AG08396 (cell line): ENCODE data around the gene USHBP1.

Experiments used
- DNase-seq: peaks from one replicate; pipeline ENCODE4 v3.0.0; 2012; ENCODE audit warnings: low spot score, mixed read lengths

The USHBP1 gene, protein sequence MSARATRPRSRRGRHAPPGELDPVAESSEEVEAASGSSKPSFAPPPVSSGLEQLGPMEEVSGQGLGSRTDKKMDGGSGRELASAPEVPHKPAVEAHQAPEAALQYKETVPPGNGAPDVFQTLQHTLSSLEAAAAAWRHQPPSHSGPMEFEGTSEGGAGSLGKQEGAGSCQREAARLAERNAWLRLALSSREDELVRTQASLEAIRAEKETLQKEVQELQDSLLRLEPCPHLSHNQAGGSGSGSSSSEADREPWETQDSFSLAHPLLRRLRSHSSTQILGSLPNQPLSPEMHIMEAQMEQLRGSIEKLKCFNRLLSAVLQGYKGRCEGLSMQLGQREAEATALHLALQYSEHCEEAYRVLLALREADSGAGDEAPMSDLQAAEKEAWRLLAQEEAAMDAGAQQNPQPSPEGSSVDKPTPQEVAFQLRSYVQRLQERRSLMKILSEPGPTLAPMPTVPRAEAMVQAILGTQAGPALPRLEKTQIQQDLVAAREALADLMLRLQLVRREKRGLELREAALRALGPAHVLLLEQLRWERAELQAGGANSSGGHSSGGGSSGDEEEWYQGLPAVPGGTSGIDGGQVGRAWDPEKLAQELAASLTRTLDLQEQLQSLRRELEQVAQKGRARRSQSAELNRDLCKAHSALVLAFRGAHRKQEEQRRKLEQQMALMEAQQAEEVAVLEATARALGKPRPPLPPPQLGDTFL

GRCh38 chr19:17264641-17264979 lies at the start of gene USHBP1:
Gene USHBP1, minus strand, starts transcription at chr19:17264745. Its CDS starts 446 bp downstream, at chr19:17264299.
- no peak for DNase-seq

DNA sequence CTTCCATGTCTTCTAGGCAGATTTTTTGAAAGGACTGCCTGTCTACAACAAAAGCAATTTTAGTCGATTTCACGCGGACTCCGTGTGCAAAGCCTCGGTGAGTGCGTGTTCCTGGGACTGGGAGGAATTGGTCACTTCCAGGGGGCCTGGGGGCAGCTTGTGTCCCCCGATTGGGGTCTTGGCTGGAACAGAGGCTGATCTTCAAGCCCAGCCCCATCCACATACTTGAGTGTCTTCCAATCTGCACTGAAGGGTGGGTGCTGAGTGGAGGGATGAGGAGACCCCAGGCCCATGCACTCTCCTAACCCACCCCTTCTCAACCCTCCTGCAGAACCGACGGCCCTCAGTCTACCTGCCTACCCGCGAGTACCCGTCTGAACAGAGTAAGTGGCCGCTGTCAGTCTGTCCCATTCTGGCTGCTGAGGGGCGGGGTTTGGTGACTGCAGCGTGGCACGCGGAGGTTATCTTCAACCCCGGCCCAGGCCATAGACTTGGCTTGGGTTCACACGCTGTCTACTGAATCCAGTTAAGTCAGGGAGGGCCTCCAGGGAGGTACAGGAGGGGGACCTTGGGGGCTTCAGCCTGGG lies 49.6 kb upstream of the USHBP1 start:
- DNase-seq: no peak

DNA sequence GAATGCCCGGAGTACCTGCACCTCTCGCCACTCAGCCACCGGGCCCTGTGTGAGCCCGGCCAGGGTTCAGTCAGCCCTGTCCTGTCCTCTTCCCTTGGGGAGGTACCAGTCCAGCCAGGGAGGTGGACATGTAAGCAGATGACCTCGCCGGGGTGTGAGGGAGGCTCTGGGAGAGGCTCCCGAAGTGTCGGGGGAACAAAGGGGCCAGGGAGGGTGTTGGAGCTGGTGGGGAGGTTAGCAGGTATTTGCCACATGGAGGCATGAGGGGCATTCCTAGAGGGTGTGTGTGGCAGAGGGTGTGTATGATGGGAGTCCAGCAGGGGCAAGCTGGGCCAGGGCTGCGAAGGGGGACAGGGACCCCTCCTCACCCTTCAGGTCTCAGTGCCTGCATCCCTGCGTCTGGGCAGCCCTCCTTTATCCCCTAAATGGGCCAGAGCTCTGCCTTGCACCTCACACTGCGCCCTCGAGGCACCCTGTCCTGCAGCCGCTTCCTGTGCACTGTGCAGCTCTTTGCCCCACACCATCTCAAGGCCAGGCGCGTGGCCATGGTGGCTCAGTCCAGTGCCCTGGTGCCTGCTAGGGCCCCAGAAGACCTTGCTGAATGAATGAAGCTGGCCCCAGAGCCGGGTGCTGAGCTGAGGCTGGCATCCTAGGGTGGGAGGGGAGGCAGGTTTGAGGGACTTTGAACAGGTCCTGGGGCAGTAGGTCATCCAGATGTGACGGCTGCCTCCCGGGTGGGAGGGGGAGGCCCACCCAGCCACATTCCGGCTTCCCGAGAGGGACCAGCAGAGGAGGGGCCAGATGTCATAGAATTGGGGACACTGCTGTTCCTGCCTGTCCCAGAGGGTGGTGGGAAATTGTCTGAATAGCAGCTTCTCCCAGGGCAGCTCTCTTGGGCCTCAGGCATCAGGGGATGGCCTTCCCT lies 47.9 kb upstream of the USHBP1 start:
- DNase-seq: no peak

DNA sequence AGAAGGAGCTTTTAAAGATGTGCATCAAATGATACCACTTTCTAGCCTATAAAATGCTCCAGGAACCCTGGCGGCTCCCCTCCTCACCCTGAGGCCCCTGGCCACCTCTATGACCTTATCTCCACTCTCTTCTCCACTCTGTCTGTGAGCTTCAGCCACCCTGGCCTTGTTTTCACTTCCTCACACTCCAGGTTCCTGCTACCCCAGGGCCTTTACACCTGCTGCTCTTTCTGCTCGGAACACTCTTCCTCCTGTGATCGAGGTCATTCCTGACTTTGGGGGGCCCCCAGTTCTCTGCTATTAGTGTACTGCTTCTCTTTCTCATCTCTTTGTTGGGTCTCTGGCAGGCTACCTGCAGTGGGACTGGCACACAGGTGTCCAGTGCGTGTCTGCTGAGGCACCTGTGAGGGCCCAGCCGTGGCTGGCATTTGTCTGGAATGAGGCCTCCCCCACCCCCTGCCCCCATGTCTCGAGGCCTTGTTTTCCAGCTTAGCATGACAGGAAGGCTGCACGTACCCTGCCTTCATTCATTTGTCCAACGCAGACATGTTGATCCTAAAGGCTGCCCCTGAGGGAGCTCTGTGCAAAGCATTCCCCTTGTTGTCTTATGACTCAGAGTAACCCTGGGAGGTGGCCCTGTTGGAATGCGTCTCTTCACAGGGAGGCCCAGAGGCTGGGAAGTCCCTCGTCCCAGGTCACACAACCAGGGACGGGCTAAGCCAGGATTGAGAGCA lies 47.1 kb upstream of the USHBP1 start:
- no peak for DNase-seq

- DNase-seq: no peak
Measured at GRCh38 chr19:17309965-17310461, 45.5 kb upstream of the USHBP1 start.

GRCh38 chr19:17309198-17309964 lies 44.8 kb upstream of the USHBP1 start, which contains the start of gene DDA1:
Gene DDA1, plus strand, starts transcription at chr19:17309563. Its CDS starts 92 bp downstream, at chr19:17309655.
- peak; percentile 97 for DNase-seq

- DNase-seq: no peak
Measured at GRCh38 chr19:17307876-17308377, 43.4 kb upstream of the USHBP1 start.

DNA sequence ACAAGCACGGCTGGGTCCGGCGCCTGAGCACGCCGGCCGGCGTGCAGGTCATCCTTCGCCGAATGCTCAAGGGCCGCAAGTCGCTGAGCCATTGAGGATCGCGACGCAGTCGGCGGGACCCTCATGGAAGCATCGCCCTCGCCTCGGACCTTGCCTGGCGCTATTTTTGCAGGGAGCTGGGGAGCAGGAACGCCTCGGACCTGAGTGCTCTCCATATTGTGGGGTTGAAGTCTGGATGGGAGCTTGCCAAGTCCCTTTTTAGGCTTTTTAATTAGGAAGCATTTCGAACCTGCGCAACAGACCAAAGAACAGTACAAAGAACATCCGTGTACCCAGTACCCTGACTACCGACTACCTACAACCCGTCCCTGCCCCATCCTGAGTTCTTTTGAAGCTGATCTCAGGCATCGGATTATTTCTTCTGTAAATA lies 41.8 kb upstream of the USHBP1 start:
- DNase-seq: no peak

DNA sequence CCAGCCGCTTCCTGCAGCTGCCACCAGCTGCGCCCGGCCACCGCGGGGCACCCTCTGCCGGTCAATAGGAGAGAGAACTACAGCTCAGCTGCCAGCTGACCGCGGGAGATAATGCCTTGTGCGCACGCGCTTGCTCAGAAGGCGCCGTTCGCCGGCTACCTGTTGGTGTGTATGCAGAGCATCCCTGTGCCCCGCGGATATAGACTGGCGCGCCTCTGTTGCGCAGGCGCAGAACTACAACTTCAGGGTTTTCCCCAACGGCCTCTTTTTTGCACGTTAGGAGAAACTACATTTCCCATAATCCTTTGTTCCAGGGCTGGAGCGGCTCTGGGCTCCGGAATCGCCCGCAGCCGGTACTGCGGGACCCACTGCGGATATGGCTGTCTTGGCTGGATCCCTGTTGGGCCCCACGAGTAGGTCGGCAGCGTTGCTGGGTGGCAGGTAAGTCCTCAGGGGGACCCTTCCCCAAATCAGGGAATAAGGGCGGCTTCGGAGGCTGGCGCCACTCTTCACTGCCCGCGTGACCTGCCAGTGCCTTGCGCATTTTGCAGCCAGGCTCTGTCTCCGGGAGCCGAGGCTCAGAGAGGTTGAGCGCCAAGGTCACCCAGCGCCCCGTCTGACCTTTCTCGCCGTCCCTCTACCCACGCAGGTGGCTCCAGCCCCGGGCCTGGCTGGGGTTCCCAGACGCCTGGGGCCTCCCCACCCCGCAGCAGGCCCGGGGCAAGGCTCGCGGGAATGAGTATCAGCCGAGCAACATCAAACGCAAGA lies 41.2 kb upstream of the USHBP1 start, which contains the start of gene MRPL34:
Gene MRPL34 (plus strand): TSS at position 356 of the 768 bp plus-strand sequence. CDS start 21 bp downstream, at position 377.
- DNase-seq: peak; percentile 91

GRCh38 chr19:17305216-17305516 lies 40.6 kb upstream of the USHBP1 start:
- DNase-seq: no peak

DNA sequence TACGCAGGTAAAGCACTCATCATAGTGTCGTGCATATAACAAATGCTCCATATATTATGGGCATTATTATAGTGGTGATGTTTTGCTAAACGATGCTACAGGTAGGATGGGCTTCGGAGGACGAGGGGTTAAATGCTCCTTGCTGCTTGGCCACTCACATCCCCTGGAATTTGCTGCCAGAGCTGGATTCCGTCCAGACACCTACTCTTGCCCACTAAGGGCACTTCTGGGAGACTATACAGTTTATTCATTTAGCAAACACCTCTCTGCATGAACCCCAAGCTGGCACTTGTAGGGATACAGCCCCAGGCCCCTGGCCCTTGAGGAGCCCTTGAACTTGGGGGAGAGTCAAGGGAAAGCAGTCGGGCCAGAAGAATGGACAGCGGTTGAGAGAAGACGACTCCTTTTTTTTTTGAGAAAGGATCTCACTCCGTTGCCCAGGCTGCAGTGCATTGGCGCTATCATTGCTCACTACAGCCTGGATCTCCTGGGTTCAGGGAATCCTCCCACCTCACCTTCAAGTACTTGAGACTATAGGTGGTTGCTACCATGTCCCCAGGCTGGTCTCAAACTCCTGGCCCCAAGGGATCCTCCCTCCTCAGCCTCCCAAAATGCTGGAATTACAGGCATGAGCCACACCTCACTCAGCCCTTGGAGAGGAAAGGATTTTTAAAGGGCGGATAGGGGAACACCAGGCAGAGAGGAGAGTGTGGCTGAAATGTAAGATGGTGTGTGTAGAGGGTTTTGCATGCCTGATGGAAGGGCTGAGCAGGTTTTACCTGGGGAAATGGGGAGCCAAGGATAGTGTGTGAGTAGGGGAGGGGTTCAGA lies 40.1 kb upstream of the USHBP1 start:
- DNase-seq: no peak

DNA sequence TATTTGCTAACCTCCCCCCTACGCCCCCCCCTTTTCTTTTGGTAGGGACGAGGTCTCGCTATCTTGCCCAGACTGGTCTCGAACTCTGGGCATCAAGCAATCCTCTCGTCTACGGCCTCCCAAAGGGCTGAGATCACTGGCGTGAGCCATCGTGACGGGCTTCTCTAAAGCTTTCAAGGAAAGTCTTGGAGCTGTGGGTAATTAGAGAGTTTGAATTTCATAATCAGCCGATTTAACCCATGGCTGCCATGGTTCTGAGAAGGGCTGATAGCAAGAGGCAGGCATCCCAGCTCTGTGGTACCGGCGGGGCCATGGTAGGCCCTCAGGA lies 39.4 kb upstream of the USHBP1 start:
- no peak for DNase-seq

GRCh38 chr19:17303167-17303939 lies 38.8 kb upstream of the USHBP1 start, which contains the start of gene ABHD8:
Gene ABHD8, minus strand, starts transcription at chr19:17303425. Its CDS starts 1,809 bp downstream, at chr19:17301616.
- DNase-seq: peak; percentile 98

DNA sequence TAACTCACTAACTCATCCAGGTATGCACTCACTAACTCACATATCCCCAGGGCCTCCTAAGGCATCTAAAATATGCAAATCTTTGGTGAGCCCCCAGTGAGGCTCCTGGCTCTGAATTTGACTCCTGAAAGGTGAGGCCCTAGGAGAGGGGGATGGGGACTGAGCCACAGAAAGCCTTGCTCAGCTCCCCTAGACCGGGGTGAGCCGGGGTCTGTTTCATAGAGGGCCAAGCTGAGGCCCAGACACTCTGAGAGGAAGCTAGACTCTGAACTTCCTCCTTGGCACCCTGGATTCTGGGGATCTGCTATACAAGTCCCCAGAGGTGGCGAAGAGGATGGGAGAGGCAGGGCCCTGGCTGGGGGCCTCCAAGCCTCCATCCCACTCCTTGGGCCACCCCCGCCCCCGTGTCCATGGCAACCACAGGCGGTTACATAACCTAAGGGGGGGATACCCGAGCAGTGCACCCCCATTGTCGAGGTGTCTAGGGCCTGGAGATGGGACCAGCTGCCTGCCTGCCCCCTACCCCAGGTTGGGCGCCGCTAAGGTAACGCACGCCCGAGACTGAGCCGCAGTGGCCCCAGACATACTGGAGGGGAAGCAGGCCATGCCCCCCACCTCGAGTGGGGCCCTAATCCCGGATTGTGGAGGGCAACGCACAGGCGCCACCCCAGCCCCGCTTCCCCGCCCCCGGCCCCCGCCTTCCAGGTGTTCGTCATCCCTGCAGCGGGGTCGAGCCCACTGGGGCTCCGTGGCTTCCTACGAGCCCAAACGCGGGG lies 38.0 kb upstream of the USHBP1 start:
- DNase-seq: no peak

- no peak for DNase-seq
Measured at GRCh38 chr19:17300992-17301619, 36.6 kb upstream of the USHBP1 start.

DNA sequence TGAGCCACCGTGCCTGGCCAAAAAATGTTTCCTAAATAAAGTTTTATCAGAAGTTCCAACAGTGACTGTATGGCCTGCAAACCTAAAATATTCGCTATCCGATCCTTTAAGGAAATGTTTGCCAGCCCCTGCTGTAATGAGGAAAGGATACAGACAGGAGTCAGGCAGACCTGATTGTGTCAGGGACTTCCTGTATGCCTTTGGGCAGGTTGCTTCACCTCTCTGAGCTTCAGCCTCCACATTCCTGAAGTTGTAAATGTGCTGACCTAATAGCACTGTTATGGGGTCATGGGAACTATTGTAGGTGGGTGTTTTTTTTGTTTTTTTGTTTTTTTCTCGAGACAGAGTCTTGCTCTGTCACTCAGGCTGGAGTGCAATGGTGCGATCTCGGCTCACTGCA lies 32.4 kb upstream of the USHBP1 start:
- DNase-seq: no peak
